HUES48 (cell line): ENCODE results near the gene METTL24.

Experiments
- H3K27ac ChIP-seq: one replicate; pipeline ENCODE4 v1.7.0; 2013; ENCODE audit warnings: low read depth, low read length, inconsistent platforms
- H3K27me3 ChIP-seq: 2 replicates; pipeline ENCODE4 v1.6.1; 2013; ENCODE audit warnings: mild to moderate bottlenecking, low read length; ENCODE audit not compliant: control insufficient read depth, insufficient read depth
- H3K36me3 ChIP-seq: 2 replicates; pipeline ENCODE4 v1.6.1; 2013; ENCODE audit warnings: low read length; ENCODE audit not compliant: control insufficient read depth, insufficient read depth
- H3K4me1 ChIP-seq: 2 replicates; pipeline ENCODE4 v1.6.1; 2013; ENCODE audit warnings: mild to moderate bottlenecking, low read length; ENCODE audit not compliant: control insufficient read depth, insufficient read depth
- H3K4me3 ChIP-seq: 2 replicates; pipeline ENCODE4 v1.5.1; 2013; ENCODE audit warnings: mild to moderate bottlenecking, low read depth, low read length
- H3K9ac ChIP-seq: 2 replicates; pipeline ENCODE4 v1.6.1; 2013; ENCODE audit warnings: mild to moderate bottlenecking, low read depth, low read length, moderate library complexity
- H3K9me3 ChIP-seq: 2 replicates; pipeline ENCODE4 v1.6.1; 2013; ENCODE audit warnings: low read length; ENCODE audit not compliant: control insufficient read depth, insufficient read depth

METTL24 gene

GRCh38 chr6:110196874-110197273, 161.3 kb downstream of the METTL24 start:
- Histone ChIP-seq H3K4me3 (no peak overlapping the region), H3K27ac (no peak overlapping the region), H3K9ac (no peak overlapping the region), H3K27me3 (no peaks in the 10 kb centered on the region), H3K4me1 (0 out of 2 replicates have a peak, but pooled peaks cover 4% of the 10 kb centered on the region), H3K36me3 (peaks cover 11% of the 10 kb centered on the region), H3K9me3 (no peaks in the 10 kb centered on the region)

GRCh38 chr6:110195639-110196038, 162.5 kb downstream of the METTL24 start:
- H3K36me3 ChIP-seq = peaks cover 11% of the 10 kb centered on the region

More at GRCh38 chr6:110195639-110196038, 162.5 kb downstream of the METTL24 start:
- H3K9ac ChIP-seq = no peak overlapping the region
- H3K27me3 ChIP-seq = no peaks in the 10 kb centered on the region
- no peaks in the 10 kb centered on the region for H3K9me3 ChIP-seq
- 0 out of 2 replicates have a peak, but pooled peaks cover 4% of the 10 kb centered on the region for H3K4me1 ChIP-seq
- H3K4me3 ChIP-seq = no peak overlapping the region
- no peak overlapping the region for H3K27ac ChIP-seq
